ENCODE results near the gene CEACAM4. TPM values are rescaled to one million over a fixed set of nuclear protein-coding genes. Genes with fewer than 3 reads are reported as not detected.

The CEACAM4 gene
- total and polyA plus RNA-seq, 9 of the 15 experiments (the other 6 are each of a cell fraction or from before 2014, with no cell fraction given) = not detected

DNA sequence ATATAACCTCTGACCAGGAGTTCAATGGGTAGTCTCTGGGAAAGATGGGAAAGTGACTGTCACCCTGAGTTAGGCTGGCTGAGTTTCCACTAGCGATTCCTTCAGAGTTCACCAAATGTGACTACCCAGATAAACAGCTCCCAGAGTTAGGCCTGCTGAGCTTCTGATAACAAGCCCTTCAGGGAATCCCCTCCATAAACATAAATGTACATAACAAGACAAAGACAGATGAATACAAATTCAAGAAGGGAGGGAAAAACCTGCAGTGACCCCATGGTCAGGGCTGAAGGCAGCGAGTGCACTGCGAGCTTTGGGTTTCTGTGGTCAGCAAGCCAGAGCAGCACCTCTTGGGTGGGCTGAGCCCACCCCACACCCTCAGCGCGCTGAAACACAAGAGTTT lies 25.4 kb upstream of the CEACAM4 start (continued):
- no peak for TF ChIP-seq NR0B1 (IDR thresholded peaks at IDR 0.05; ENCODE audit: partially characterized antibody)
- no peak for TF ChIP-seq TCF7L2 (IDR thresholded peaks at IDR 0.05; ENCODE audit: low read depth, low read length)
- TF ChIP-seq ATF3 (IDR thresholded peaks at IDR 0.05) = no peak
- TF ChIP-seq ATF3 (CRISPR knock-in tag; conservative IDR thresholded peaks at IDR 0.05) = no peak
- 0 out of 2 replicates have a peak, but pooled peaks have one; percentile 10 for TF ChIP-seq CBFA2T2 (conservative IDR thresholded peaks at IDR 0.05)
- no peak for TF ChIP-seq ZNF408 (CRISPR knock-in tag; IDR thresholded peaks at IDR 0.05; ENCODE audit: low read depth)
- no peak for TF ChIP-seq ZNF57 (CRISPR knock-in tag; IDR thresholded peaks at IDR 0.05)
- peak; percentile 33; the same call in 1 of the 2 replicates for TF ChIP-seq TAL1 (IDR thresholded peaks at IDR 0.05)
- no peak for TF ChIP-seq ZNF232 (CRISPR knock-in tag; IDR thresholded peaks at IDR 0.05)
- TF ChIP-seq RBM22 (IDR thresholded peaks at IDR 0.05; ENCODE audit: low read depth, low read length, poor library complexity, severe bottlenecking) = no peak

- Histone ChIP-seq H4K20me1 (replicated peaks; ENCODE audit: control insufficient read depth, insufficient read depth, low read length) (no peaks in the 10 kb centered on the region), H3K4me2 (ENCODE audit: insufficient read depth, low read length) (no peak overlapping the region), H3K9me3 (replicated peaks; ENCODE audit: control insufficient read depth, insufficient read depth, low read depth, low read length) (no peaks in the 10 kb centered on the region), H3K9ac (ENCODE audit: insufficient read depth in 1 of 2, low read depth in 2 of 2, low read length in 2 of 2) (no peak overlapping the region), H2AFZ (ENCODE audit: low read depth, low read length) (no peak overlapping the region), H3K4me3 (no peak overlapping the region), H3K27me3 (ENCODE audit: control insufficient read depth in 2 of 2, insufficient read depth in 2 of 2, low read length in 2 of 2) (peaks cover 0 to 4% of the 10 kb centered on the region in 2 experiments; a peak in 1 of 5 replicates), H3K27ac (ENCODE audit: extremely low read depth, low read depth, low read length) (no peak overlapping the region), H3K79me2 (ENCODE audit: control insufficient read depth, insufficient read depth, low read length) (no peaks in the 10 kb centered on the region), H3K36me3 (ENCODE audit: control insufficient read depth, insufficient read depth, low read length) (no peaks in the 10 kb centered on the region), H3K4me1 (replicated peaks in 1 of 2; ENCODE audit: control insufficient read depth in 2 of 2, insufficient read depth in 2 of 2, low read length in 2 of 2) (no peaks in the 10 kb centered on the region), H3K9me1 (ENCODE audit: control insufficient read depth, insufficient read depth, low read length) (no peaks in the 10 kb centered on the region)
- WGBS (ENCODE audit: insufficient coverage, low coverage, missing lambda C conversion rate) = 2% methylated on average over 3 of the region's 3 CpGs
- no peak for DNase-seq (ENCODE audit: extremely low read depth in 1 of 4, low spot score in 3 of 4)
- no peak for FAIRE-seq
- ChIA-PET POLR2A (interaction anchor here (0.6 to 1.4 kb wide), 3 partner anchors 12 to 200 kb away, joined by 3 to 4 read pairs (median 4); no protein-coding TSS in a partner anchor), CTCF (ENCODE audit: low intra/inter-chr PET ratio) (no interaction called here)
- no TSS peak for BruUV-seq (replicated peaks)
- in situ Hi-C loops (cut with MboI) (no loop called here), intact Hi-C loops (cut with micrococcal nuclease) (no loop called here)
- no peak for ATAC-seq
- TF ChIP-seq BHLHE40 (IDR thresholded peaks at IDR 0.05; ENCODE audit: low read length) (no peak), BRD4 (IDR thresholded peaks at IDR 0.05) (no peak), RREB1 (CRISPR knock-in tag; IDR thresholded peaks at IDR 0.05) (no peak), SIX5 (IDR thresholded peaks at IDR 0.05; ENCODE audit: borderline replicate concordance in 1 of 2, insufficient read depth in 1 of 2, low read depth in 1 of 2, low read length in 2 of 2) (no peak), ASH1L (IDR thresholded peaks at IDR 0.05; ENCODE audit: borderline replicate concordance, low read depth, partially characterized antibody) (no peak)
Observed at GRCh38 chr19:41649827-41650226, 23.0 kb upstream of the CEACAM4 start.
